ENCODE data around the gene FA2H.

The FA2H gene

DNA sequence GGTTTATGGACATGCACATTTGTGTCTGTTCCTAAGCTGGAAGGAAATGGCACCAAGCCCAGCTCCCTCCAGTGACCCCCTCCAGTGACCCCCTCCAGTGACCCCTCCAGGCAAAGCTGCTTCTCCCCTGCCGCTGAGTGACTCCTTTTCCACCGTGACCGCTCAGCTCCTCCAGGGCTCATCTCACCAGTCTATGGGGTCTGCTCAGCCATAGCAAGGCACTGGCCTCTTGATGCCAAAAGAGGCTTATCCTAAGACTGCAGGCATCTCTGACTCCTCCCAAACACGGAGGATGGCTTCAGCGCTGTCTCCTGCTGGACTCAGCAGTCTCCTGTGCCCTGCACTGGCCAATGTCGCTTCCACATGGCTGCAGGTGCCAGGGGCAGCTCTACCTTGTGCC is 35.3 kb downstream of the FA2H start:
- H3K4me3 ChIP-seq (ENCODE audit: low read depth, low read length) = no peak overlapping the region
- H3K36me3 ChIP-seq (ENCODE audit: control insufficient read depth, insufficient read depth, low read length) = no peaks in the 10 kb centered on the region
- no peak overlapping the region for H3K9ac ChIP-seq
- TF ChIP-seq, protein P1, sequence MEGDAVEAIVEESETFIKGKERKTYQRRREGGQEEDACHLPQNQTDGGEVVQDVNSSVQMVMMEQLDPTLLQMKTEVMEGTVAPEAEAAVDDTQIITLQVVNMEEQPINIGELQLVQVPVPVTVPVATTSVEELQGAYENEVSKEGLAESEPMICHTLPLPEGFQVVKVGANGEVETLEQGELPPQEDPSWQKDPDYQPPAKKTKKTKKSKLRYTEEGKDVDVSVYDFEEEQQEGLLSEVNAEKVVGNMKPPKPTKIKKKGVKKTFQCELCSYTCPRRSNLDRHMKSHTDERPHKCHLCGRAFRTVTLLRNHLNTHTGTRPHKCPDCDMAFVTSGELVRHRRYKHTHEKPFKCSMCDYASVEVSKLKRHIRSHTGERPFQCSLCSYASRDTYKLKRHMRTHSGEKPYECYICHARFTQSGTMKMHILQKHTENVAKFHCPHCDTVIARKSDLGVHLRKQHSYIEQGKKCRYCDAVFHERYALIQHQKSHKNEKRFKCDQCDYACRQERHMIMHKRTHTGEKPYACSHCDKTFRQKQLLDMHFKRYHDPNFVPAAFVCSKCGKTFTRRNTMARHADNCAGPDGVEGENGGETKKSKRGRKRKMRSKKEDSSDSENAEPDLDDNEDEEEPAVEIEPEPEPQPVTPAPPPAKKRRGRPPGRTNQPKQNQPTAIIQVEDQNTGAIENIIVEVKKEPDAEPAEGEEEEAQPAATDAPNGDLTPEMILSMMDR (IDR thresholded peaks at IDR 0.05) = no peak
- no peaks in the 10 kb centered on the region for H3K79me2 ChIP-seq
- no peak overlapping the region for H3K27ac ChIP-seq
- no peaks in the 10 kb centered on the region for H3K9me3 ChIP-seq (ENCODE audit: control insufficient read depth, low read length)
- no peaks in the 10 kb centered on the region for H3K4me1 ChIP-seq
- no peaks in the 10 kb centered on the region for H3K27me3 ChIP-seq (ENCODE audit: control insufficient read depth, insufficient read depth, low read length)
- no peak overlapping the region for H2AFZ ChIP-seq
- no peak overlapping the region for H3K4me2 ChIP-seq (ENCODE audit: low read length)

DNA sequence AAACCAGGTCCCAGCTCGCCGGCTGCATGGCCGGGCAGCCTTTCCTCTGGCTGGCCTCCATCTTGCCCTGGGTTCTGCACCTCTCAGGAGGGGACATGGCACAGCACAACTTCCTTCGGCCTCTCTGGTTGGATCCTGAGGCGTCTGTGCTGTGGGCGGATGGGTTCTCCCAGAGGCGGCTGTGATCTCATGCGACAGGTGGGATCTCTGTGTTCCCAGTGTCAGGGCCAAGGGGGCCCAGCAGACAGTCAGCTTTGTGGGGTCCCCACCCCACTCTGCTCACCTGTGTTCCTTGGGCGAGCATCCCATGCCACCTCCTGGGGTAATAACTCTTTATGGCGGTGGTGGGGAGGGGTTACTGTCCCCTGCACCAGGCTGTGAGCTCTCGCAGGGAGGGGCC is 35.8 kb downstream of the FA2H start:
- H3K27ac ChIP-seq = no peak overlapping the region
- H3K9ac ChIP-seq = no peak overlapping the region
- no peaks in the 10 kb centered on the region for H3K27me3 ChIP-seq (ENCODE audit: control insufficient read depth, insufficient read depth, low read length)
- TF ChIP-seq, protein P1 (IDR thresholded peaks at IDR 0.05) = no peak
- H3K4me2 ChIP-seq (ENCODE audit: low read length) = no peak overlapping the region
- no peaks in the 10 kb centered on the region for H3K36me3 ChIP-seq (ENCODE audit: control insufficient read depth, insufficient read depth, low read length)
- H2AFZ ChIP-seq = no peak overlapping the region
- no peaks in the 10 kb centered on the region for H3K9me3 ChIP-seq (ENCODE audit: control insufficient read depth, low read length)
- no peaks in the 10 kb centered on the region for H3K79me2 ChIP-seq
- H3K4me1 ChIP-seq = no peaks in the 10 kb centered on the region
- no peak overlapping the region for H3K4me3 ChIP-seq (ENCODE audit: low read depth, low read length)

DNA sequence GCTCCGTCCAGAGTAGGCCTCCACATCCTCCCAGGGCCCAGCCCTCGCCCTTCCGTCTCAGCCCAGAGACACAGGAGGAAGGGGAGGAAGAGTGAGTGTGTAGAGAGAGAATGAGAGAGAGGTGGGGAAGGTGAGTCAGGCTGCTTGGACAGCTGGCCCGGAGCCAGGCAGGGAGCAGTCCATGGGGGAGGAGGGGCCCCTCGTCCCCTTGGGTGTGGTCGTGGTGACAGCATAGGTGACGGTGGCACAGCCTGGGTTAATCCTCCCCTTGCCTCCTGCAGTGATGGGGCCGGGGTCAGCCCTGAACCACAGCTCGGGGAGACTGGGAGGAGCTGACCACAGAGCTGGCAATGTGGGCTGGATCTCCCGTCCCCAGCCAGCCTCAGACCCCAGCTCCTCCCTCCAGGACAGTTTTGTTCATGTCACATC is 36.5 kb downstream of the FA2H start:
- Histone ChIP-seq H3K4me1 (no peaks in the 10 kb centered on the region), H3K4me2 (ENCODE audit: low read length) (no peak overlapping the region), H3K9me3 (ENCODE audit: control insufficient read depth, low read length) (no peaks in the 10 kb centered on the region), H3K27ac (no peak overlapping the region), H3K27me3 (ENCODE audit: control insufficient read depth, insufficient read depth, low read length) (no peaks in the 10 kb centered on the region), H3K9ac (no peak overlapping the region), H3K4me3 (ENCODE audit: low read depth, low read length) (no peak overlapping the region), H3K79me2 (no peaks in the 10 kb centered on the region), H2AFZ (no peak overlapping the region), H3K36me3 (ENCODE audit: control insufficient read depth, insufficient read depth, low read length) (no peaks in the 10 kb centered on the region)
- TF ChIP-seq, protein P1 (IDR thresholded peaks at IDR 0.05) = no peak

DNA sequence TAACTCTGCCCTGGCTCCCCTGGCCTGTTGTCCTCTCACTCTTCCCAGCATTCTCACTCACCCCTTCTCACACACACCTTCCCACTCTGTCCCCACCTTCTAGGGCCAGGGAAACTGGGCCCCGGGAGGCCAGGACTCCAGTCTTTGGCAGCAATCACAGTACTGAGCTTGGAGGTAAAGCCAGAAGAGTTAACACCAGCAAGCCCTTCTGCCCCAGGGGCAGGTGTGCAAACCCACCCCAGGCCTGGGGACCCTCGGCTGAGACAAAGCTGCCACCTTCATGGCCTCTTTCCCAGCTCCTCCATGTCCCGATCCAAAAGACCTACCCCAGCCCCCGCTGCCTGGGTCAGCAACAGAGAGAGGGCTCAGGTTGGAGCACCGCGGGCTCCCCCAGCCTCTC is 37.1 kb downstream of the FA2H start:
- H3K9ac ChIP-seq = no peak overlapping the region
- H3K9me3 ChIP-seq (ENCODE audit: control insufficient read depth, low read length) = no peaks in the 10 kb centered on the region
- no peak overlapping the region for H2AFZ ChIP-seq
- no peaks in the 10 kb centered on the region for H3K4me1 ChIP-seq
- H3K36me3 ChIP-seq (ENCODE audit: control insufficient read depth, insufficient read depth, low read length) = no peaks in the 10 kb centered on the region
- no peaks in the 10 kb centered on the region for H3K27me3 ChIP-seq (ENCODE audit: control insufficient read depth, insufficient read depth, low read length)
- no peak overlapping the region for H3K4me2 ChIP-seq (ENCODE audit: low read length)
- no peak overlapping the region for H3K4me3 ChIP-seq (ENCODE audit: low read depth, low read length)
- TF ChIP-seq, protein P1 (IDR thresholded peaks at IDR 0.05) = no peak
- no peaks in the 10 kb centered on the region for H3K79me2 ChIP-seq
- no peak overlapping the region for H3K27ac ChIP-seq

DNA sequence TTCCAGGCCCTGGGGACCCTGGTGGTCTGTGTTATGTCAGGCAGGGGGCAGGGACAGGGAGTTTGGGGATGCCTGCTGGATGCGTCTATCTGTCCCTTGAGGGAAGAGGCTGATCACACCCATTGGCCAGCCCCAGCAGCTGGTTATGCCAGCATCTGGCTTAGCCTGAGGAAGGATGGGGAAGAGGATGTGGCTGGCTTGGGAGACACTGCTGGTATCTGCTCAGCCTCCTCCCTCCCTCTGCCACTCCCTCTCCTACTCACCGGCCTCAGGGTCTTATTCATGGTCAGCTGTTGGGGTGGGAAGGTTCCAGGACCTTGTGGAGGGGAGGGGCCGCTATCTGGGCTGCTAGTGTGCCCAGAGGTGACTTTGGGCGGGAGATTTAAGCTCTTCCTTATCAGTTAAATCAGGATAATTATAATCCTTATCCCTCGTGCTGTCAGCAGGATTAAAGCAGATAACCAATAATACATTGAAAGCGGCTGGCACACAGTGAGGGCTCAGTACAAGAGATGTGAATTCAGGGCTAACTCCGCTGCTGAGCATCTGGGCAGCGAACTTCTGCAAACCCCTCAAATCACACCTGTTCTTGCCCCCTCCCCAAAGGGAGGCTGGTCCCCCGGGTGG is 38.0 kb downstream of the FA2H start:
- no peak overlapping the region for H3K9ac ChIP-seq
- H3K27ac ChIP-seq = no peak overlapping the region
- H2AFZ ChIP-seq = no peak overlapping the region
- TF ChIP-seq, protein P1 (IDR thresholded peaks at IDR 0.05) = no peak
- H3K36me3 ChIP-seq (ENCODE audit: control insufficient read depth, insufficient read depth, low read length) = no peaks in the 10 kb centered on the region
- no peaks in the 10 kb centered on the region for H3K27me3 ChIP-seq (ENCODE audit: control insufficient read depth, insufficient read depth, low read length)
- H3K4me1 ChIP-seq = no peaks in the 10 kb centered on the region
- no peak overlapping the region for H3K4me2 ChIP-seq (ENCODE audit: low read length)
- H3K4me3 ChIP-seq (ENCODE audit: low read depth, low read length) = no peak overlapping the region
- no peaks in the 10 kb centered on the region for H3K9me3 ChIP-seq (ENCODE audit: control insufficient read depth, low read length)
- no peaks in the 10 kb centered on the region for H3K79me2 ChIP-seq

All from parathyroid adenoma (tissue), 2 donors.